Vagina (tissue), 2 donors: ENCODE measurements around the gene SCMH1.

Source experiments
- POLR2A ChIP-seq, 2 donors: fragments of 450-650 bp; IDR thresholded peaks; one replicate each; pipeline ENCODE4 v1.6.1; 2017; ENCODE audit warnings: antibody characterized with exemption in 2 of 2, mild to moderate bottlenecking in 2 of 2, moderate library complexity in 2 of 2
- TF ChIP-seq, protein P1 (sequence below), 3 experiments: fragments of 450-650 bp in 2 of 3; fragments of 200-600 bp in 1 of 3; sonication (generic) in 1 of 3; IDR thresholded peaks; one replicate each; pipeline ENCODE4 v1.5.1; 2017 to 2019; ENCODE audit warnings: antibody characterized with exemption in 3 of 3, mild to moderate bottlenecking in 2 of 3, moderate library complexity in 2 of 3

GRCh38 chr1:41284121-41284520, 42.0 kb upstream of the SCMH1 start:
- TF ChIP-seq, protein P1, sequence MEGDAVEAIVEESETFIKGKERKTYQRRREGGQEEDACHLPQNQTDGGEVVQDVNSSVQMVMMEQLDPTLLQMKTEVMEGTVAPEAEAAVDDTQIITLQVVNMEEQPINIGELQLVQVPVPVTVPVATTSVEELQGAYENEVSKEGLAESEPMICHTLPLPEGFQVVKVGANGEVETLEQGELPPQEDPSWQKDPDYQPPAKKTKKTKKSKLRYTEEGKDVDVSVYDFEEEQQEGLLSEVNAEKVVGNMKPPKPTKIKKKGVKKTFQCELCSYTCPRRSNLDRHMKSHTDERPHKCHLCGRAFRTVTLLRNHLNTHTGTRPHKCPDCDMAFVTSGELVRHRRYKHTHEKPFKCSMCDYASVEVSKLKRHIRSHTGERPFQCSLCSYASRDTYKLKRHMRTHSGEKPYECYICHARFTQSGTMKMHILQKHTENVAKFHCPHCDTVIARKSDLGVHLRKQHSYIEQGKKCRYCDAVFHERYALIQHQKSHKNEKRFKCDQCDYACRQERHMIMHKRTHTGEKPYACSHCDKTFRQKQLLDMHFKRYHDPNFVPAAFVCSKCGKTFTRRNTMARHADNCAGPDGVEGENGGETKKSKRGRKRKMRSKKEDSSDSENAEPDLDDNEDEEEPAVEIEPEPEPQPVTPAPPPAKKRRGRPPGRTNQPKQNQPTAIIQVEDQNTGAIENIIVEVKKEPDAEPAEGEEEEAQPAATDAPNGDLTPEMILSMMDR (IDR thresholded peaks at IDR 0.05): no peak
- TF ChIP-seq POLR2A (IDR thresholded peaks at IDR 0.05): no peak
